SK-N-SH (cell line): Measurements from ENCODE around the gene VWF.

Experiments used
- CTCF ChIP-seq: fragments of 200-600 bp; sonication (generic); IDR thresholded peaks from 2 replicates; pipeline ENCODE4 v1.6.1; 2017; ENCODE audit warnings: antibody characterized with exemption, mild to moderate bottlenecking, moderate library complexity
- FOXJ3 ChIP-seq: sonication (generic); formaldehyde crosslinking; IDR thresholded peaks from 2 replicates; pipeline ENCODE4 v1.5.1; 2020; ENCODE audit warnings: mild to moderate bottlenecking, missing genetic modification reagents
- IRF3 ChIP-seq: fragments of 150-350 bp; IDR thresholded peaks from 2 replicates; pipeline ENCODE4 v1.6.1; 2016; ENCODE audit warnings: mild to moderate bottlenecking, low read depth, low read length
- MXI1 ChIP-seq: IDR thresholded peaks from 2 replicates; pipeline ENCODE4 v1.6.1; 2012; ENCODE audit warnings: mild to moderate bottlenecking, low read depth, low read length, improper control_type of control experiment
- POLR2AphosphoS5 ChIP-seq: IDR thresholded peaks from 2 replicates; pipeline ENCODE4 v1.6.1; 2012; ENCODE audit warnings: low read depth, low read length
- RAD21 ChIP-seq: IDR thresholded peaks from 2 replicates; pipeline ENCODE4 v1.6.1; 2012; ENCODE audit warnings: mild to moderate bottlenecking, low read length
- REST ChIP-seq: IDR thresholded peaks from 2 replicates; pipeline ENCODE4 v1.6.1; 2012; ENCODE audit warnings: mild to moderate bottlenecking, low read depth, low read length, moderate library complexity
- SMC3 ChIP-seq: IDR thresholded peaks from 2 replicates; pipeline ENCODE4 v1.6.1; 2012; ENCODE audit warnings: low read depth, low read length, improper control_type of control experiment
- TAF1 ChIP-seq: IDR thresholded peaks from 2 replicates; pipeline ENCODE4 v1.6.1; 2012; ENCODE audit warnings: low read depth, mild to moderate bottlenecking, low read length, moderate library complexity, borderline replicate concordance
- TEAD4 ChIP-seq: IDR thresholded peaks from 2 replicates; pipeline ENCODE4 v1.4.0; 2012; ENCODE audit warnings: mild to moderate bottlenecking, borderline replicate concordance; ENCODE audit not compliant: insufficient read depth

- TF ChIP-seq CTCF (no peak), POLR2AphosphoS5 (no peak), SMC3 (no peak), TAF1 (no peak), RAD21 (no peak), TEAD4 (no peak), IRF3 (no peak), REST (no peak), MXI1 (no peak), FOXJ3 (CRISPR knock-in tag) (no peak)
Measured at GRCh38 chr12:6073426-6073825, 51.0 kb downstream of the VWF start.
